ENCODE data around the gene PPIL4. TPM values are rescaled to one million over a fixed set of nuclear protein-coding genes. Genes with fewer than 3 reads are reported as not detected.
"Not testable (repeated sequence)": the region's sequence is repeated elsewhere in the genome, so short reads cannot be mapped to it uniquely, and the experiment has no call there.

The PPIL4 gene
- total RNA-seq, 1 donor from 2014 or later, result 28.8 TPM

DNA sequence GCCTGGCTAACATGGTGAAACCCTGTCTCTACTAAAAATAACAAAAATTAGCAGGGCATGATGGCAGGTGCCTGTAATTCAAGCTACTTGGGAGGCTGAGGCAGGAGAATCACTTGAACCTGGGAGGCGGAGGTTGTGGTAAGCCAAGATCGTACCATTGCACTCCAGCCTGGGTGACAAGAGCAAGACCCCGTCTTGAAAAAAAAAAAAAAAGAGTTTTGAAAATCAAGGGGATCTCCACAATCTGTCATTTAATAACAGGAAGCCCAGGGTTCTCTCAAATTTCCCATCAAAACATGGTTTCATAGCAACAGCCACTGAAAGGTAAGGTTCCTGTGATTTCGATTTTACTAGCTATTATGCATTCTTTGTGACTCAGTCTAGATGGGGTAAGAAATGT lies 51.0 kb downstream of the PPIL4 start:
- intact Hi-C loops (cut with DNase I), result not testable (repeated sequence)

DNA sequence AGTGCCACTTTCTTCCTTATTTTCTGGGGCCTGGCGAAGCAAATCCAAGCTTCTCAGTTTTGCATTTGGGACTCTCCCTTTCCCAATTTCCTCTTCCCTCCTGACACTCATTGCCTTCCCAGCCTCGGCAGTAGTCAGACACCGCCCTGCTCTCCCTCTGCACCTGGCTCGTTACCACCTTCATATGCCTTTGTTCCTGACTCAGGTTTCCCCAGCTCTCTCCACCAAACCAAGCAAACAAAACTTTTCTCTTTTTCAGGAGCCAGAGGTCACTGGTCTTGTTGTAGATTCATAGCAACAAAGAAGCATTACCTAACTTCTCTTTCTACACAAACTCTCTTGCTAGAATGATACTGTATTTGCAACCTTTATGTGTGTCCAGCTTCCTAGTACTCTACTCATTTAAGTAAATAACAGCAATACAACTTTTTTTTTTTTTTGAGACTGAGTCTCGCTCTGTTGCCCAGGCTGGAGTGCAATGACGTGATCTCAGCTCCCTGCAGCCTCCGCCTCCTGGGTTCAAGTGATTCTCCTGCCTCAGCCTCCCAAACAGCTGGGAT lies 52.0 kb downstream of the PPIL4 start:
- no peak overlapping the region for H3K4me3 ChIP-seq
- no peaks in the 10 kb centered on the region for H3K36me3 ChIP-seq
- no peaks in the 10 kb centered on the region for H3K4me1 ChIP-seq
- H3K9me3 ChIP-seq, result no peaks in the 10 kb centered on the region
- ATAC-seq (no peak), DNase-seq (no peak)
- H3K27ac ChIP-seq, result no peak overlapping the region
- no peaks in the 10 kb centered on the region for H3K27me3 ChIP-seq
- TF ChIP-seq, protein P1, sequence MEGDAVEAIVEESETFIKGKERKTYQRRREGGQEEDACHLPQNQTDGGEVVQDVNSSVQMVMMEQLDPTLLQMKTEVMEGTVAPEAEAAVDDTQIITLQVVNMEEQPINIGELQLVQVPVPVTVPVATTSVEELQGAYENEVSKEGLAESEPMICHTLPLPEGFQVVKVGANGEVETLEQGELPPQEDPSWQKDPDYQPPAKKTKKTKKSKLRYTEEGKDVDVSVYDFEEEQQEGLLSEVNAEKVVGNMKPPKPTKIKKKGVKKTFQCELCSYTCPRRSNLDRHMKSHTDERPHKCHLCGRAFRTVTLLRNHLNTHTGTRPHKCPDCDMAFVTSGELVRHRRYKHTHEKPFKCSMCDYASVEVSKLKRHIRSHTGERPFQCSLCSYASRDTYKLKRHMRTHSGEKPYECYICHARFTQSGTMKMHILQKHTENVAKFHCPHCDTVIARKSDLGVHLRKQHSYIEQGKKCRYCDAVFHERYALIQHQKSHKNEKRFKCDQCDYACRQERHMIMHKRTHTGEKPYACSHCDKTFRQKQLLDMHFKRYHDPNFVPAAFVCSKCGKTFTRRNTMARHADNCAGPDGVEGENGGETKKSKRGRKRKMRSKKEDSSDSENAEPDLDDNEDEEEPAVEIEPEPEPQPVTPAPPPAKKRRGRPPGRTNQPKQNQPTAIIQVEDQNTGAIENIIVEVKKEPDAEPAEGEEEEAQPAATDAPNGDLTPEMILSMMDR (IDR thresholded peaks at IDR 0.05), result no peak
- intact Hi-C loops (cut with DNase I), result no loop called here

More for the DNA sequence above, 51.0 kb downstream of the PPIL4 start:
- H3K27me3 ChIP-seq, DNase-seq, ATAC-seq, H3K4me3 ChIP-seq, H3K9me3 ChIP-seq, H3K4me1 ChIP-seq, H3K36me3 ChIP-seq, H3K27ac ChIP-seq: not testable (repeated sequence)

GRCh38 chr6:149492798-149493343 lies 53.0 kb downstream of the PPIL4 start:
- Histone ChIP-seq H3K4me3 (no peak overlapping the region), H3K4me1 (no peaks in the 10 kb centered on the region), H3K9me3 (no peaks in the 10 kb centered on the region), H3K27ac (no peak overlapping the region), H3K36me3 (no peaks in the 10 kb centered on the region), H3K27me3 (no peaks in the 10 kb centered on the region)
- intact Hi-C loops (cut with DNase I), result no loop called here
- DNase-seq (peak; percentile 15), ATAC-seq (no peak)
- TF ChIP-seq, protein P1 (IDR thresholded peaks at IDR 0.05), result no peak

DNA sequence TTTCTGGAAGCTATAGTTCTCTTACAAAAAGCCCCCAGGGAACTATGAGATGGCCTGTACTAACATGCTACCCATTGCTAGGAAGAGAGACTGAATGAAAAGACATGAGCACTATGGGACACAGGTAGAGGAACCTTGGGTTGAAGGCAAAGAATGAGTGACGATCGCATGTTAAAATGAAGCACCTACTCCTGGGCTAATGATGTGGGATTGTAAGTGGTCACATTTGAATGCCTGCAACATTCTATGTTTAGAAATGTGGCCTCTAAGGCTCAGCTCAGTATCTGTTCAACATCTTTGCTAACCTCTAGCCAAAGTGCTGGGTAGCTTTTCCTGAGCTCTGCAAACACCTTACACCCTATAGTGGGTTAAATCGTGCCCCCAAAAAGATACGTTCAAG lies 55.9 kb downstream of the PPIL4 start:
- no peak overlapping the region for H3K4me3 ChIP-seq
- no peak overlapping the region for H3K27ac ChIP-seq
- intact Hi-C loops (cut with DNase I), result no loop called here
- H3K36me3 ChIP-seq, result no peaks in the 10 kb centered on the region
- peaks cover 6% of the 10 kb centered on the region for H3K4me1 ChIP-seq
- no peaks in the 10 kb centered on the region for H3K9me3 ChIP-seq
- DNase-seq, result no peak
- no peak for ATAC-seq
- TF ChIP-seq, protein P1 (IDR thresholded peaks at IDR 0.05), result no peak
- no peaks in the 10 kb centered on the region for H3K27me3 ChIP-seq

DNA sequence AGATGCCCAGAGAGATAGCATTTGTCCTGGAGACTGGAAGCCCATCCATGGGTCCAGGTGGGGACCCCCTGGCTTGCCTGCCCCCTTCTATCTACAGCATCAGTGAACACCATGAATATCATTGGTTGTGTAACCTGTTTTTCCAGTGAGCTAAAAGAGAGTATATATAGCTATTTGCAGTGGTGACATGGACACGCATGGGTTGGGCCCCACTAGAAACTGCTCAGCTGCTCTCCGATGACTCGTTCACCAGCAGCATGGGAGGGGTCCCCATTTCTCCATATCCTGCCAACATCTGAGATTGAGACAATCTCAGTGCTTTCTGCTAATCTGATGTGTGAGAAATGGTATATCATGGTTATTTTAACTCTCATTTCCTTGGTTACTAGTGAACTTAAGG lies 57.0 kb downstream of the PPIL4 start:
- Histone ChIP-seq H3K4me1 (peaks cover 17% of the 10 kb centered on the region), H3K36me3 (no peaks in the 10 kb centered on the region), H3K4me3 (no peak overlapping the region), H3K27ac (no peak overlapping the region), H3K27me3 (no peaks in the 10 kb centered on the region), H3K9me3 (no peaks in the 10 kb centered on the region)
- intact Hi-C loops (cut with DNase I), result no loop called here
- TF ChIP-seq, protein P1 (IDR thresholded peaks at IDR 0.05), result no peak
- DNase-seq (peak; percentile 20), ATAC-seq (no peak)

DNA sequence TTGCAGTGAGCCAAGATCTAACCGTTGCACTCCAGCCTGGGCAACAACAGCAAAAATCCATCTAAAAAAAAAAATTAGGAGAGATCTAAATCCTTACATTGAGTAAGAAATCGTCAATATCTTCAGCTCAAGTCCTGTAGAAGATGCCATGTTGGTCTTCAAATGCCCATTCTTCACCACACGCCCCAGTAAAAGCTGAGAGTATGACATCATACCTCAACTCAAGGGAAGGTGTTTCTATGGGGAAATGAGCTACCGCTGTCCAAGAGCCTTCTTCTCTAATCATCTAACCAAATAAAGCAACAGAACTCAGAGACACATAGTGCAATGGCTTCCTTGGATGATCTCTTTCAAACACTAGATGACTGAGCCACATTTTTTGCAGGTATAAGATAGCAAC lies 58.5 kb downstream of the PPIL4 start:
- Histone ChIP-seq H3K27ac (no peak overlapping the region), H3K9me3 (no peaks in the 10 kb centered on the region), H3K4me1 (peaks cover 23% of the 10 kb centered on the region), H3K4me3 (no peak overlapping the region), H3K27me3 (no peaks in the 10 kb centered on the region), H3K36me3 (no peaks in the 10 kb centered on the region)
- intact Hi-C loops (cut with DNase I), result no loop called here
- ATAC-seq, result no peak
- TF ChIP-seq, protein P1 (IDR thresholded peaks at IDR 0.05), result no peak
- DNase-seq, result no peak

Measured in upper lobe of right lung (tissue), 1 donor.